Gastroesophageal sphincter (tissue), 4 donors: ENCODE measurements around the gene ADAM12. TPM values are rescaled to one million over a fixed set of nuclear protein-coding genes. Genes with fewer than 3 reads are reported as not detected.

Source experiments
- ATAC-seq: fragments of 150-250 bp; one replicate; pipeline ENCODE4 v1.9.1; 2016; ENCODE audit warnings: mild to moderate bottlenecking, moderate library complexity
- H3K27ac ChIP-seq, 4 donors: fragments of 200-600 bp; sonication (generic) in 3 of 4; 1 replicate in 3 of 4; 2 replicates in 1 of 4; pipeline ENCODE4 v1.5.1; 2016 to 2019
- H3K27me3 ChIP-seq: fragments of 200-600 bp; sonication (generic); one replicate; pipeline ENCODE4 v1.5.1; 2019
- H3K36me3 ChIP-seq, 2 donors: fragments of 200-600 bp; sonication (generic); one replicate each; pipeline ENCODE4 v1.5.1; 2019; ENCODE audit warnings: control low read depth in 1 of 2
- H3K4me1 ChIP-seq, 3 donors: fragments of 200-600 bp; sonication (generic); 1 replicate in 2 of 3; 2 replicates in 1 of 3; pipeline ENCODE4 v1.5.1; 2016 to 2019; ENCODE audit warnings: control low read depth in 2 of 3
- H3K4me3 ChIP-seq, 2 donors: fragments of 200-600 bp; sonication (generic); one replicate each; pipeline ENCODE4 v1.5.1; 2019; ENCODE audit warnings: mild to moderate bottlenecking in 1 of 2, moderate library complexity in 1 of 2
- H3K9me3 ChIP-seq, 3 donors: fragments of 200-600 bp; sonication (generic); one replicate each; pipeline ENCODE4 v1.5.1; 2017 to 2019; ENCODE audit warnings: control low read depth in 2 of 3
- CTCF ChIP-seq, 4 experiments: fragments of 200-600 bp in 2 of 4; fragments of 450-650 bp in 2 of 4; sonication (generic) in 1 of 4; IDR thresholded peaks; one replicate each; pipeline ENCODE4 v1.5.1; 2017 to 2019; ENCODE audit warnings: antibody characterized with exemption in 4 of 4, mild to moderate bottlenecking in 2 of 4, moderate library complexity in 2 of 4
- EP300 ChIP-seq: sonication (generic); formaldehyde crosslinking; IDR thresholded peaks from one replicate; pipeline ENCODE4 v1.6.1; 2017; ENCODE audit warnings: antibody characterized with exemption, mild to moderate bottlenecking
- POLR2A ChIP-seq, 2 donors: fragments of 450-650 bp; IDR thresholded peaks; one replicate each; pipeline ENCODE4 v1.6.1; 2017; ENCODE audit warnings: antibody characterized with exemption in 2 of 2, mild to moderate bottlenecking in 2 of 2, moderate library complexity in 1 of 2
- POLR2AphosphoS5 ChIP-seq: sonication (generic); formaldehyde crosslinking; IDR thresholded peaks from one replicate; pipeline ENCODE4 v1.6.1; 2017; ENCODE audit warnings: antibody characterized with exemption
- WGBS, 2 donors: methylation state at CpG; one replicate each; pipeline ENCODE4 v1.1.5; 2018; ENCODE audit warnings: low coverage in 1 of 2; 5-methylcytosine and 5-hydroxymethylcytosine counted together
- total RNA-seq, 4 donors: library from RNA; depleted of rRNA; stranded (reverse); fragments of >200 nt; gene quantifications; one replicate each; pipeline ENCODE4 v1.1.0, GENCODE V29; 2016

ADAM12 gene
- total RNA-seq, 4 donors from 2014 or later = 0.27 to 1.2 (median 0.89) TPM

- Histone ChIP-seq H3K27me3 (peaks cover 8% of the 10 kb centered on the region), H3K4me3 (no peak overlapping the region), H3K27ac (no peak overlapping the region), H3K4me1 (peaks cover 0 to 18% (median 3%) of the 10 kb centered on the region in 3 donors), H3K9me3 (peaks cover 0 to 5% (median 0%) of the 10 kb centered on the region in 3 donors), H3K36me3 (no peaks in the 10 kb centered on the region)
- ATAC-seq = peak; percentile 23
- WGBS, 2 donors = 32 to 61% methylated on average over 6 of the region's 11 CpGs
- no peak for TF ChIP-seq POLR2AphosphoS5
- no peak for TF ChIP-seq EP300
Measured at GRCh38 chr10:126060261-126060931, 327.9 kb downstream of the ADAM12 start.

DNA sequence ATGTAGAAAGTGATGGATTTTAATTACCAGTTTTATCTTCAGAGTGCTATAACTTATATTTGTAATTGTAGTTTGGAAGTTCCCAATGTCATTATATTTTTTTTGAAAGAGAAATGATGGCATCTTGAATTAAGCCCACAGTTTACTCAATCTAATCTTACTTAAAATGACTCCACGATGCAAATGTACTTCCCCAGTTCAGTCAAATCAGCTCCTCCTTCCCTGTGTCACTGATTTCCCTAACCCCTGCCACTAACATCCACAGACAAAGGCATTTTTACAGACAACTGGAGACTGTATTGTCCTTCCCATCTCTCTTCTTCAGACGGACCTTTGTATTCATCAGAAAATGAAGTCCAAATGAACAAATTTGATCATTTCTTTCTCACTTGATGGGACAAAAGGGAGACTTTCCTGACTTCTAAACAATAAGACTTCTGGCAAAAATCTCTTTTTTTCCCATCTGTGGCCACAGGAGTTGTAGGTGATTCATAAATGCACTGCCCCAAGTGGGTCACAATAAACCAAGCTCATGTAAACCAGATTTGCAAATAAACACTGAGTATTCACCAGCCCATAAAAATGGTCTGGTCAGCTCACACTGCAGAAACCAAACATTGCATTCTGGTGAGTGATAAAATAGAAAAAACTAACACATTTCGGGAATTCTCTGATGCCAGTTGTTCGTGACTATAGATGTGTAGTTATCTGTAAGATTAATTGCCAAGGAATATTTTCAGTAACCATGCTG, 329.0 kb downstream of the ADAM12 start:
- 41 to 53% methylated on average over 4 of the region's 4 CpGs for WGBS, 2 donors
- TF ChIP-seq POLR2A (IDR thresholded peaks at IDR 0.05) (no peak), EP300 (no peak)
- H3K27ac ChIP-seq = no peak overlapping the region
- H3K27me3 ChIP-seq = peaks cover 8% of the 10 kb centered on the region
- peaks cover 0 to 18% (median 3%) of the 10 kb centered on the region in 3 donors for H3K4me1 ChIP-seq
- peaks cover 0 to 5% (median 0%) of the 10 kb centered on the region in 3 donors for H3K9me3 ChIP-seq
- no peak overlapping the region for H3K4me3 ChIP-seq
- no peak for ATAC-seq
- no peaks in the 10 kb centered on the region for H3K36me3 ChIP-seq

DNA sequence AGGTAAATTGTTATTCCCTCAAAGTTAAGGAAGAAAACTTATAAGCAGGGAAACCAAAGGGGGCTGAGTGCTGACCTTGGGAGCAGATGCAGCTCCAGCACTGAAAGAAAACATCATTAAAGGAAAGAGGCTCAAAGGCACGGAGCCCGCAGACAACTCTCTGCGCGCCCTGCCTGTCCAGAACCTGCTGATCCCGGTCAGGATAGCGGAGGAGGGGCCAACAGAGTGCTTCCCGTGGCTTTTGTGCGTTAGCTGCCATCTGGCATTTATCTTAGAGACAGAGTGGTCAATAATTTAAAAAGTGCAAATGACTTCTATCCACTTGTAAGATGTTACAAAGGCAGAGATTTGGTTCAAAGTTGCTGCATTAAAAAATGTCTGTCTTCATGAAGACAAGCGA, 329.8 kb downstream of the ADAM12 start:
- ATAC-seq = no peak
- Histone ChIP-seq H3K27me3 (peaks cover 8% of the 10 kb centered on the region), H3K36me3 (no peaks in the 10 kb centered on the region), H3K4me1 (peaks cover 0 to 18% (median 3%) of the 10 kb centered on the region in 3 donors), H3K27ac (no peak overlapping the region), H3K9me3 (peaks cover 0 to 5% (median 0%) of the 10 kb centered on the region in 3 donors), H3K4me3 (no peak overlapping the region)
- 34 to 41% methylated on average over 9 of the region's 9 CpGs for WGBS, 2 donors
- TF ChIP-seq POLR2A (IDR thresholded peaks at IDR 0.05) (no peak), EP300 (no peak), POLR2AphosphoS5 (no peak), CTCF (IDR thresholded peaks at IDR 0.05) (no peak)

GRCh38 chr10:126058104-126058503, 330.2 kb downstream of the ADAM12 start:
- Histone ChIP-seq H3K27me3 (peaks cover 8% of the 10 kb centered on the region), H3K36me3 (no peaks in the 10 kb centered on the region), H3K9me3 (peaks cover 0 to 5% (median 0%) of the 10 kb centered on the region in 3 donors), H3K4me1 (peaks cover 0 to 18% (median 3%) of the 10 kb centered on the region in 3 donors), H3K4me3 (no peak overlapping the region), H3K27ac (no peak overlapping the region)
- WGBS, 2 donors = 40 to 45% methylated on average over 1 to 5 of the region's 6 CpGs
- TF ChIP-seq EP300 (no peak), CTCF (IDR thresholded peaks at IDR 0.05) (no peak), POLR2A (IDR thresholded peaks at IDR 0.05) (no peak), POLR2AphosphoS5 (no peak)
- no peak for ATAC-seq

- peaks cover 8% of the 10 kb centered on the region for H3K27me3 ChIP-seq
- H3K36me3 ChIP-seq = no peaks in the 10 kb centered on the region
- no peak overlapping the region for H3K4me3 ChIP-seq
- H3K27ac ChIP-seq = no peak overlapping the region
- WGBS, 2 donors = 81 to 94% methylated on average over 3 to 8 of the region's 8 CpGs
- H3K9me3 ChIP-seq = peaks cover 0 to 5% (median 0%) of the 10 kb centered on the region in 3 donors
- H3K4me1 ChIP-seq = peaks cover 0 to 13% (median 3%) of the 10 kb centered on the region in 3 donors
- TF ChIP-seq POLR2AphosphoS5 = no peak
- ATAC-seq = no peak
Measured at GRCh38 chr10:126057494-126057893, 330.8 kb downstream of the ADAM12 start.

DNA sequence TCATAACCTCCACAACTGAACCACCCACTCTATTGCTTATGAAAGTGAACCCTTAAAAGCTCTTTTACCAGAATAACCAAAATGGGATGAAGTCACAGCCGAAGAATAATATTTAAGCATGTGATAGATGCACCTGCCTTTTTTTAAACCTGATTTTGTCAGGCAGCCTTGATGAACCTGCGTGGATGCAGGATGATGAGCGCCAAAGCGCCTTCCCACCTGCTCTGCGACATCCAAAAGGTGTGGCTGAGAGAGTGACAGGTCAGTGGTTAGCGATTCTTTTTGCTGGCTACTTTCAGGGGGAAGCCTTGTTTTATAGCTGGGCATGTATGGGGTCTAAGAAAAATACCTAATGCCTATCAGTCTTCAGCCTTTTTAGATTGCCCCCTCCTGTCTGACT, 334.1 kb downstream of the ADAM12 start:
- no peak for ATAC-seq
- no peak overlapping the region for H3K27ac ChIP-seq
- 96 to 97% methylated on average over 5 to 6 of the region's 6 CpGs for WGBS, 2 donors
- H3K4me3 ChIP-seq = no peak overlapping the region
- peaks cover 0 to 6% (median 0%) of the 10 kb centered on the region in 3 donors for H3K4me1 ChIP-seq
- H3K27me3 ChIP-seq = peaks cover 12% of the 10 kb centered on the region
- H3K36me3 ChIP-seq = no peaks in the 10 kb centered on the region
- H3K9me3 ChIP-seq = no peaks in the 10 kb centered on the region
- TF ChIP-seq POLR2AphosphoS5 = no peak
- TF ChIP-seq EP300 = no peak
- TF ChIP-seq POLR2A (IDR thresholded peaks at IDR 0.05) = no peak
- TF ChIP-seq CTCF (IDR thresholded peaks at IDR 0.05) = no peak
